B cell (primary cell): ENCODE data around the gene BRIP1. TPM values are rescaled to one million over a fixed set of nuclear protein-coding genes. Genes with fewer than 3 reads are reported as not detected.

Experiments used
- ATAC-seq: fragments of 200-7000 bp; cut with Tn5 transposase; one replicate; pipeline ENCODE4 v1.10.0; 2021; ENCODE audit warnings: low read depth, mild to moderate bottlenecking, moderate number of reproducible peaks, moderate library complexity
- CTCF ChIA-PET: fragments of 350-600 bp; sonication (Branson Sonifier 250); formaldehyde crosslinking; loops from one replicate; lab custom pipeline; 2021; ENCODE audit warnings: antibody characterized with exemption, inconsistent platforms; lab: Charles Lee
- POLR2A ChIA-PET: fragments of 350-600 bp; sonication (Branson Sonifier 250); formaldehyde crosslinking; loops from one replicate; lab custom pipeline; 2021; ENCODE audit warnings: antibody characterized with exemption; lab: Charles Lee
- DNase-seq: peaks from one replicate; pipeline ENCODE4 v3.0.0; 2013
- H2AFZ ChIP-seq: 2 replicates; pipeline ENCODE4 v1.6.1; 2012; ENCODE audit warnings: mild to moderate bottlenecking, low read depth, low read length; ENCODE audit not compliant: insufficient read depth, poor library complexity, severe bottlenecking
- H3K27ac ChIP-seq, 2 donors: 1 replicate in 1 of 2; 2 replicates in 1 of 2; pipeline ENCODE4 v1.5.1; 2012 to 2013; ENCODE audit warnings: low read length in 2 of 2, mild to moderate bottlenecking in 2 of 2, moderate library complexity in 1 of 2
- H3K27me3 ChIP-seq, 4 experiments: fragments of 200-600 bp in 1 of 4; sonication (generic) in 1 of 4; replicated peaks in 1 of 4; 1 replicate in 2 of 4; 2 replicates in 2 of 4; pipeline versions ENCODE4 v1.6.1 to v1.7.0; 2013 to 2016; ENCODE audit warnings: low read length in 3 of 4, mild to moderate bottlenecking in 2 of 4, mixed read lengths in 1 of 4, moderate library complexity in 1 of 4; ENCODE audit not compliant: insufficient read depth in 4 of 4, control insufficient read depth in 3 of 4; ENCODE audit errors: control extremely low read depth in 1 of 4
- H3K36me3 ChIP-seq, 2 experiments: replicated peaks in 1 of 2; 1 replicate in 1 of 2; 2 replicates in 1 of 2; pipeline versions ENCODE4 v1.6.1 to v1.7.1; 2013; ENCODE audit warnings: low read length in 1 of 2; ENCODE audit not compliant: insufficient read depth in 2 of 2, control insufficient read depth in 1 of 2; ENCODE audit errors: control extremely low read depth in 1 of 2, extremely low read depth in 1 of 2
- H3K4me1 ChIP-seq, 2 donors: fragments of 200-600 bp in 1 of 2; sonication (generic) in 1 of 2; 1 replicate in 1 of 2; 2 replicates in 1 of 2; pipeline versions ENCODE4 v1.5.1 to v1.6.1; 2013 to 2017; ENCODE audit warnings: low read length in 2 of 2; ENCODE audit not compliant: control insufficient read depth in 2 of 2, insufficient read depth in 2 of 2
- H3K4me2 ChIP-seq: replicated peaks from 2 replicates; pipeline ENCODE3; 2012; ENCODE audit warnings: mild to moderate bottlenecking, low read depth, low read length; ENCODE audit not compliant: poor library complexity, severe bottlenecking
- H3K4me3 ChIP-seq, 5 experiments: fragments of 200-600 bp in 1 of 5; sonication (generic) in 1 of 5; 1 replicate in 3 of 5; 2 replicates in 2 of 5; pipeline versions ENCODE4 v1.5.1 to v1.7.0; 2011 to 2016; ENCODE audit warnings: low read length in 4 of 5, mild to moderate bottlenecking in 4 of 5, low read depth in 2 of 5, control low read depth in 1 of 5, moderate library complexity in 1 of 5; ENCODE audit not compliant: insufficient read depth in 1 of 5; ENCODE audit errors: control extremely low read depth in 1 of 5, extremely low read depth in 1 of 5
- H3K79me2 ChIP-seq: fragments of 200-600 bp; sonication (generic); one replicate; pipeline ENCODE4 v1.6.0; 2016; ENCODE audit warnings: low read length; ENCODE audit not compliant: control insufficient read depth, insufficient read depth
- H3K9ac ChIP-seq: fragments of 200-600 bp; sonication (generic); 2 replicates; pipeline ENCODE4 v1.6.1; 2017; ENCODE audit warnings: mild to moderate bottlenecking, low read length, moderate library complexity
- H3K9me3 ChIP-seq, 3 donors: one replicate each; pipeline versions ENCODE4 v1.6.1 to v1.7.1; 2013; ENCODE audit warnings: low read length in 2 of 3; ENCODE audit not compliant: control insufficient read depth in 2 of 3, insufficient read depth in 1 of 3; ENCODE audit errors: control extremely low read depth in 1 of 3
- H4K20me1 ChIP-seq: 2 replicates; pipeline ENCODE4 v1.6.0; 2012; ENCODE audit warnings: mild to moderate bottlenecking, low read length; ENCODE audit not compliant: insufficient read depth, control insufficient read depth, poor library complexity, severe bottlenecking
- H3K27ac Mint-ChIP-seq: one replicate; pipeline ENCODE4 v1.8.0; 2021; ENCODE audit warnings: mixed read lengths
- H3K27me3 Mint-ChIP-seq: one replicate; pipeline ENCODE4 v1.8.0; 2021; ENCODE audit warnings: mixed read lengths
- H3K4me1 Mint-ChIP-seq: one replicate; pipeline ENCODE4 v1.8.0; 2021; ENCODE audit warnings: mixed read lengths
- H3K4me3 Mint-ChIP-seq: one replicate; pipeline ENCODE4 v1.8.0; 2021; ENCODE audit warnings: mixed read lengths
- H3K9me3 Mint-ChIP-seq: one replicate; pipeline ENCODE4 v1.8.0; 2022; ENCODE audit warnings: mixed read lengths; ENCODE audit not compliant: insufficient read depth
- CTCF ChIP-seq: fragments of 200-600 bp; IDR thresholded peaks from one replicate; pipeline ENCODE4 v1.8.0; 2022; ENCODE audit warnings: antibody characterized with exemption, mild to moderate bottlenecking
- EZH2 ChIP-seq: IDR thresholded peaks from 2 replicates; pipeline ENCODE4 v1.6.1; 2012; ENCODE audit warnings: borderline replicate concordance, low read depth, mild to moderate bottlenecking, moderate library complexity, low read length; ENCODE audit not compliant: insufficient read depth, poor library complexity, severe bottlenecking
- WGBS: methylation state at CpG from one replicate; pipeline ENCODE4 v1.1.5; 2013; ENCODE audit warnings: missing lambda C conversion rate; ENCODE audit not compliant: insufficient coverage; 5-methylcytosine and 5-hydroxymethylcytosine counted together
- intact Hi-C: fragments of 100-400 bp; cut with micrococcal nuclease; formaldehyde crosslinking; loops from one replicate; pipeline ENCODE4 v1.10.0; 2022
- polyA plus RNA-seq: library from polyadenylated mRNA; depleted of rRNA; stranded (reverse); fragments of >200 nt; gene quantifications from 2 replicates; pipeline ENCODE4 v1.2.3, GENCODE V29; 2012
- total RNA-seq, 2 donors: library from RNA; stranded (reverse); fragments of 120-200 nt in 1 of 2; gene quantifications; 1 replicate in 1 of 2; 2 replicates in 1 of 2; pipeline versions ENCODE4 v1.2.3 to v1.2.4, GENCODE V29; 2013 to 2022

Gene BRIP1
- total and polyA plus RNA-seq, 2 donors (not counting 1 experiment from before 2014, with no cell fraction given), result 0.89 to 2.4 TPM

GRCh38 chr17:61875285-61875684, 12.0 kb upstream of the BRIP1 start:
- H3K27ac ChIP-seq, result no peak overlapping the region
- CTCF ChIA-PET, result no interaction called here
- no peaks in the 10 kb centered on the region for H3K9me3 ChIP-seq
- Mint-ChIP-seq H3K27me3 (no peaks in the 10 kb centered on the region), H3K4me1 (no peaks in the 10 kb centered on the region), H3K27ac (no peak overlapping the region), H3K9me3 (no peaks in the 10 kb centered on the region), H3K4me3 (no peak overlapping the region)
- H3K79me2 ChIP-seq, result no peaks in the 10 kb centered on the region
- no peak overlapping the region for H3K4me2 ChIP-seq
- no peak overlapping the region for H2AFZ ChIP-seq
- H3K27me3 ChIP-seq, result no peaks in the 10 kb centered on the region
- POLR2A ChIA-PET, result no interaction called here
- ATAC-seq, result no peak
- intact Hi-C loops, result no loop called here
- TF ChIP-seq CTCF (no peak), EZH2 (no peak)
- no peaks in the 10 kb centered on the region for H4K20me1 ChIP-seq
- H3K9ac ChIP-seq, result no peak overlapping the region
- no peak overlapping the region for H3K4me3 ChIP-seq
- DNase-seq, result no peak
- H3K4me1 ChIP-seq, result no peaks in the 10 kb centered on the region
- peaks cover under 1 to 32% of the 10 kb centered on the region in 2 experiments for H3K36me3 ChIP-seq
- WGBS, result no CpG with 5 or more reads among the region's 1 CpG

- 100% methylated on average over 1 of the region's 2 CpGs for WGBS
- TF ChIP-seq EZH2, result no peak
- TF ChIP-seq CTCF, result no peak
- no peak overlapping the region for H2AFZ ChIP-seq
- ATAC-seq, result no peak
- H3K27ac Mint-ChIP-seq, result no peak overlapping the region
- intact Hi-C loops, result no loop called here
- CTCF ChIA-PET, result no interaction called here
- no peak overlapping the region for H3K27ac ChIP-seq
- H3K36me3 ChIP-seq, result peaks cover 2 to 43% of the 10 kb centered on the region in 2 experiments
- no peaks in the 10 kb centered on the region for H3K27me3 Mint-ChIP-seq
- H3K4me1 Mint-ChIP-seq, result no peaks in the 10 kb centered on the region
- no peak for DNase-seq
- no peak overlapping the region for H3K9ac ChIP-seq
- H4K20me1 ChIP-seq, result no peaks in the 10 kb centered on the region
- H3K4me1 ChIP-seq, result no peaks in the 10 kb centered on the region
- no peaks in the 10 kb centered on the region for H3K79me2 ChIP-seq
- no peak overlapping the region for H3K4me2 ChIP-seq
- H3K4me3 Mint-ChIP-seq, result no peak overlapping the region
- H3K9me3 Mint-ChIP-seq, result no peaks in the 10 kb centered on the region
- H3K4me3 ChIP-seq, result no peak overlapping the region
- POLR2A ChIA-PET, result no interaction called here
- H3K27me3 ChIP-seq, result no peaks in the 10 kb centered on the region
- no peaks in the 10 kb centered on the region for H3K9me3 ChIP-seq
Observed at GRCh38 chr17:61874075-61874474, 10.7 kb upstream of the BRIP1 start.
